ENCODE measurements around the gene ARMC2.

GRCh38 chr6:108873251-108873650, 25.0 kb downstream of the ARMC2 start:
- TF ChIP-seq CTCF (conservative IDR thresholded peaks at IDR 0.05; ENCODE audit: low read length) (no peak), EZH2phosphoT487 (IDR thresholded peaks at IDR 0.05; ENCODE audit: borderline replicate concordance) (no peak)
